GM13977 (cell line): ENCODE results near the gene ANKRD40.

ENCODE experiments used
- DNase-seq: peaks from one replicate; pipeline ENCODE4 v3.0.0; 2012; ENCODE audit warnings: low spot score
- in situ Hi-C: fragments of 300-500 bp; cut with MboI; formaldehyde crosslinking; loops from one replicate; pipeline ENCODE4 v1.12.0; 2022; ENCODE audit warnings: low sequenced_read_pairs, low pct_unique_long_range_greater_than_20kb, mixed read lengths, inconsistent platforms; ENCODE audit not compliant: unreplicated experiment
- TF ChIP-seq, protein P1 (sequence below): IDR thresholded peaks from 2 replicates; pipeline ENCODE4 v1.5.1; 2012; ENCODE audit warnings: mild to moderate bottlenecking, control low read depth; ENCODE audit not compliant: insufficient read depth; ENCODE audit errors: extremely low read depth, missing control alignments

Gene ANKRD40, protein sequence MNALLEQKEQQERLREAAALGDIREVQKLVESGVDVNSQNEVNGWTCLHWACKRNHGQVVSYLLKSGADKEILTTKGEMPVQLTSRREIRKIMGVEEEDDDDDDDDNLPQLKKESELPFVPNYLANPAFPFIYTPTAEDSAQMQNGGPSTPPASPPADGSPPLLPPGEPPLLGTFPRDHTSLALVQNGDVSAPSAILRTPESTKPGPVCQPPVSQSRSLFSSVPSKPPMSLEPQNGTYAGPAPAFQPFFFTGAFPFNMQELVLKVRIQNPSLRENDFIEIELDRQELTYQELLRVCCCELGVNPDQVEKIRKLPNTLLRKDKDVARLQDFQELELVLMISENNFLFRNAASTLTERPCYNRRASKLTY

GRCh38 chr17:50707289-50708049 is at the start of gene ANKRD40:
ANKRD40 (minus strand) TSS chr17:50707914; CDS start chr17:50707654, 260 bp downstream.
- peak; percentile 91 for DNase-seq
- in situ Hi-C loops = no loop called here
- TF ChIP-seq, protein P1, sequence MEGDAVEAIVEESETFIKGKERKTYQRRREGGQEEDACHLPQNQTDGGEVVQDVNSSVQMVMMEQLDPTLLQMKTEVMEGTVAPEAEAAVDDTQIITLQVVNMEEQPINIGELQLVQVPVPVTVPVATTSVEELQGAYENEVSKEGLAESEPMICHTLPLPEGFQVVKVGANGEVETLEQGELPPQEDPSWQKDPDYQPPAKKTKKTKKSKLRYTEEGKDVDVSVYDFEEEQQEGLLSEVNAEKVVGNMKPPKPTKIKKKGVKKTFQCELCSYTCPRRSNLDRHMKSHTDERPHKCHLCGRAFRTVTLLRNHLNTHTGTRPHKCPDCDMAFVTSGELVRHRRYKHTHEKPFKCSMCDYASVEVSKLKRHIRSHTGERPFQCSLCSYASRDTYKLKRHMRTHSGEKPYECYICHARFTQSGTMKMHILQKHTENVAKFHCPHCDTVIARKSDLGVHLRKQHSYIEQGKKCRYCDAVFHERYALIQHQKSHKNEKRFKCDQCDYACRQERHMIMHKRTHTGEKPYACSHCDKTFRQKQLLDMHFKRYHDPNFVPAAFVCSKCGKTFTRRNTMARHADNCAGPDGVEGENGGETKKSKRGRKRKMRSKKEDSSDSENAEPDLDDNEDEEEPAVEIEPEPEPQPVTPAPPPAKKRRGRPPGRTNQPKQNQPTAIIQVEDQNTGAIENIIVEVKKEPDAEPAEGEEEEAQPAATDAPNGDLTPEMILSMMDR = no peak

DNA sequence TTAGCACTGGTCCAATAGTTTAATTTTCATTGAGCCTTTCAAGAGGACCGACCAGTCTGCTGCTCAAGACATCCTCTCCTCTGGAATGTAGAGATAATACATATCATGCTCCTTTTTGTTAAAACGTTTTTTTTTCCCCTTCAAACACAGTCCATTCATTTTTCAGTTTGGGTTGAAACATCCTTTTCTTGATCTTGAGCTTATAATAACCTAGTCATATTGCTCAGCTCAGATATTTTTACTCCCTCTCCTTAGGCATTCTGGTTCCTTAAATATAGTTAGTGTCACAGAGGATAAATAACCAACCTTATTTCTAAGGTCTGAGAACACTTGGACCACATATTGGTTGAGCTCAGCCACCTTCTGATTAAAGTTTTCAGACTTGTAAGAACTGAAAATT is 46.8 kb upstream of the ANKRD40 start:
- in situ Hi-C loops = no loop called here
- TF ChIP-seq, protein P1 = no peak
- DNase-seq = no peak

- TF ChIP-seq, protein P1 = no peak
- no peak for DNase-seq
- in situ Hi-C loops = no loop called here
These were observed 41.5 kb upstream of the ANKRD40 start for GRCh38 chr17:50749245-50749644.

DNA sequence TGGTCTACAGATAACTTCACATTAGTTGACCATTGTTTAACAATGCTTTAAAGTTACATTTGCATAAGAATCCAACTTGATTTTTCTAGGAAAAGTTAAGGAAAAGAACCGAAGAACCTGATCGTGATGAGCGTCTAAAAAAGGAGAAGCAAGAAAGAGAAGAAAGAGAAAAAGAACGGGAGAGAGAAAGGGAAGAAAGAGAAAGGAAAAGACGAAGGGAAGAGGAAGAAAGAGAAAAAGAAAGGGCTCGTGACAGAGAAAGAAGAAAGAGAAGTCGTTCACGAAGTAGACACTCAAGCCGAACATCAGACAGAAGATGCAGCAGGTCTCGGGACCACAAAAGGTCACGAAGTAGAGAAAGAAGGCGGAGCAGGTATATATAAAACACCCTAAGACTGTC is 37.9 kb upstream of the ANKRD40 start:
- in situ Hi-C loops = no loop called here
- TF ChIP-seq, protein P1 = no peak
- no peak for DNase-seq

DNA sequence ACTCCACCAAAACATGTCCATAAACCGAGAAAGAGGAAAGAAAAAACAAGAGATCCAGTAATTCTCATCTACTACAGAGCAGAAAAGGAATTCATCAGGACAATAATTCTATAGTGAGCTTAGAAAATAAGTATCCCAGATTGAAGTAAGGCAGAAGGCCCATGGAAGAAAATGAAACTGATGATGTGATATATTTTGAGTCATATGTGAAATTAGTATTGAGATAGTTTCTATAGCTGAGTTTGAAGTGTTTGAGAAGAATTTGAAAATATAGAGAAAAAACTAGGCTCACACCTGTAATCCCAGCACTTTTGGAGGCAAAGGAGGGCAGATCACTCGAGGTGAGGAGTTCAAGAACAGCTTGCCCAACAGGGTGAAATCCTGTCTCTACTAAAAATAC is 31.4 kb upstream of the ANKRD40 start:
- DNase-seq = no peak
- in situ Hi-C loops = no loop called here
- TF ChIP-seq, protein P1 = no peak

GRCh38 chr17:50737118-50737698 is 29.5 kb upstream of the ANKRD40 start:
- no peak for DNase-seq
- TF ChIP-seq, protein P1 = no peak
- in situ Hi-C loops = no loop called here
